ENCODE measurements around the gene GPC4. TPM values are rescaled to one million over a fixed set of nuclear protein-coding genes. Genes with fewer than 3 reads are reported as not detected.

The GPC4 gene
- total RNA-seq, 1 experiment from 2014 or later, result 26.2 TPM

DNA sequence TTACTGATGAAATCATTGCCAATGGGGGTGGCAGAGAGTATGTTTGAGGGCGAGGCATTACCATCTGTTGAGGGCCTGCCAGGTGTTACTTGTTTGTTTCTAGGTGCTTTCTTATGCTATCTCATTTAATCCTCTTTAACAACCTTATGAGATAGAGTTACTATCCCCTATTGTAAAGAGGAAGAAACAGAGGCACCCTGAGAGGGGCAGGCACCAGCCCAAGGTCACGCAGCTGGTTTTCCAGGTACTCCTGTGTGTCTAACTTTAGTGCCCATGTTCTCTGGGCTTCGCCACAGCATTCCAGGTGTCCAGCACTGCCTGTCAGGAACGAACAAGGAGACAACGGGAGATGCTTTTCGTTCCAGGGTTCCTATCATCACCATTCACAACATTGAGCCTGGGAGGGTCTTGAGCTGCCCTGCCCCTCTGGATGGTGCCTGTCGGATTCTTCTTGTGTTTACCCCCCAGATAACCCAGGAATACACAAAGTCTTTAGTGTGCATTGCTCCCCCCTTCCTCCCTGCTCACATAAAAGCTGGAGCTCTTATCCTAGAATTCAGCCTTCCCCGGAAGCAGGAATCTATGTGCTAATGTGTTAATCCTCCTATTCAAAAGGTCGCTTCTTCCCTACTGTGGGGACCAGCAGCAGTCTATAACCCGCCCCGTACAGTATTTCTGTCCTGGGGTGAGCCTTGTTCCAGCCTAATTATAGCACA, 24.9 kb upstream of the GPC4 start:
- TF ChIP-seq, protein P1, sequence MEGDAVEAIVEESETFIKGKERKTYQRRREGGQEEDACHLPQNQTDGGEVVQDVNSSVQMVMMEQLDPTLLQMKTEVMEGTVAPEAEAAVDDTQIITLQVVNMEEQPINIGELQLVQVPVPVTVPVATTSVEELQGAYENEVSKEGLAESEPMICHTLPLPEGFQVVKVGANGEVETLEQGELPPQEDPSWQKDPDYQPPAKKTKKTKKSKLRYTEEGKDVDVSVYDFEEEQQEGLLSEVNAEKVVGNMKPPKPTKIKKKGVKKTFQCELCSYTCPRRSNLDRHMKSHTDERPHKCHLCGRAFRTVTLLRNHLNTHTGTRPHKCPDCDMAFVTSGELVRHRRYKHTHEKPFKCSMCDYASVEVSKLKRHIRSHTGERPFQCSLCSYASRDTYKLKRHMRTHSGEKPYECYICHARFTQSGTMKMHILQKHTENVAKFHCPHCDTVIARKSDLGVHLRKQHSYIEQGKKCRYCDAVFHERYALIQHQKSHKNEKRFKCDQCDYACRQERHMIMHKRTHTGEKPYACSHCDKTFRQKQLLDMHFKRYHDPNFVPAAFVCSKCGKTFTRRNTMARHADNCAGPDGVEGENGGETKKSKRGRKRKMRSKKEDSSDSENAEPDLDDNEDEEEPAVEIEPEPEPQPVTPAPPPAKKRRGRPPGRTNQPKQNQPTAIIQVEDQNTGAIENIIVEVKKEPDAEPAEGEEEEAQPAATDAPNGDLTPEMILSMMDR (IDR thresholded peaks at IDR 0.05; ENCODE audit: unreplicated experiment), result no peak
- H3K9me3 Mint-ChIP-seq (ENCODE audit: low read depth, unreplicated experiment), result no peaks in the 10 kb centered on the region
- intact Hi-C loops (cut with micrococcal nuclease; ENCODE audit: unreplicated experiment), result no loop called here
- no peak overlapping the region for H3K4me3 Mint-ChIP-seq (ENCODE audit: low read depth, unreplicated experiment)
- peaks cover 2% of the 10 kb centered on the region for H3K36me3 Mint-ChIP-seq (ENCODE audit: insufficient read depth, unreplicated experiment)
- CTCF ChIA-PET, result no interaction called here
- no peak overlapping the region for H3K27ac Mint-ChIP-seq (ENCODE audit: unreplicated experiment)
- no TSS peak for BruUV-seq (replicated peaks)
- no peak for DNase-seq
- no peaks in the 10 kb centered on the region for H3K4me1 Mint-ChIP-seq (ENCODE audit: low read depth, unreplicated experiment)
- H3K27me3 Mint-ChIP-seq (ENCODE audit: unreplicated experiment), result no peaks in the 10 kb centered on the region

- H3K27ac Mint-ChIP-seq (ENCODE audit: unreplicated experiment), result no peak overlapping the region
Measured at GRCh38 chrX:133437766-133438165, 22.5 kb upstream of the GPC4 start.

DNA sequence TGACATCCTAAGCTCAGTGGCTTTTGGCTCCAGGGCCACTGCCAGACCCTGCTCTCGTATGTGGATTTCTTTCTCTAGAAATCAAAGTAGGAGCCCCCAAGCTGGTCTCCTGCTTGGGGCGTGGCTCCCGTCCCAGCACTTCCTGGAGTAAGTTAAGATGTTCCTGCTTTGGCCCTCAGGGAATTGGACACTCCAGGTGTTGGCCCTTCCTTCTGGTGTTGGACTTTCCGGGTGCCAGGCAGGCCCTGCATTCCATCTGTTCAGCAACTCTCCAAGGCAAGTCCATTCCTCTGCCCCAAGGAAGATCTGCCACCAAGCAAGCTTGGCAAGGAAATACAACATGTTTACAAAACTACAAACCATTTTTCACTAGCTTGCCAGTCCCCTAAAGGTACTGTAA, 22.1 kb upstream of the GPC4 start:
- CTCF ChIA-PET, result no interaction called here
- Mint-ChIP-seq H3K27ac (ENCODE audit: unreplicated experiment) (no peak overlapping the region), H3K9me3 (ENCODE audit: low read depth, unreplicated experiment) (no peaks in the 10 kb centered on the region), H3K4me3 (ENCODE audit: low read depth, unreplicated experiment) (no peak overlapping the region), H3K27me3 (ENCODE audit: unreplicated experiment) (no peaks in the 10 kb centered on the region), H3K4me1 (ENCODE audit: low read depth, unreplicated experiment) (no peaks in the 10 kb centered on the region), H3K36me3 (ENCODE audit: insufficient read depth, unreplicated experiment) (no peaks in the 10 kb centered on the region)
- DNase-seq, result no peak
- TF ChIP-seq, protein P1 (IDR thresholded peaks at IDR 0.05; ENCODE audit: unreplicated experiment), result no peak
- intact Hi-C loops (cut with micrococcal nuclease; ENCODE audit: unreplicated experiment), result no loop called here
- no TSS peak for BruUV-seq (replicated peaks)

More at GRCh38 chrX:133437766-133438165, 22.5 kb upstream of the GPC4 start:
- TF ChIP-seq, protein P1 (IDR thresholded peaks at IDR 0.05; ENCODE audit: unreplicated experiment), result no peak
- no TSS peak for BruUV-seq (replicated peaks)
- CTCF ChIA-PET, result no interaction called here
- H3K36me3 Mint-ChIP-seq (ENCODE audit: insufficient read depth, unreplicated experiment), result no peaks in the 10 kb centered on the region
- intact Hi-C loops (cut with micrococcal nuclease; ENCODE audit: unreplicated experiment), result no loop called here
- no peak overlapping the region for H3K4me3 Mint-ChIP-seq (ENCODE audit: low read depth, unreplicated experiment)
- no peaks in the 10 kb centered on the region for H3K4me1 Mint-ChIP-seq (ENCODE audit: low read depth, unreplicated experiment)
- no peaks in the 10 kb centered on the region for H3K27me3 Mint-ChIP-seq (ENCODE audit: unreplicated experiment)
- no peaks in the 10 kb centered on the region for H3K9me3 Mint-ChIP-seq (ENCODE audit: low read depth, unreplicated experiment)
- DNase-seq, result no peak

GRCh38 chrX:133435544-133436124, 20.3 kb upstream of the GPC4 start:
- H3K27ac Mint-ChIP-seq (ENCODE audit: unreplicated experiment), result no peak overlapping the region
- intact Hi-C loops (cut with micrococcal nuclease; ENCODE audit: unreplicated experiment), result no loop called here
- no peak overlapping the region for H3K4me3 Mint-ChIP-seq (ENCODE audit: low read depth, unreplicated experiment)
- TF ChIP-seq, protein P1 (IDR thresholded peaks at IDR 0.05; ENCODE audit: unreplicated experiment), result no peak
- no peaks in the 10 kb centered on the region for H3K9me3 Mint-ChIP-seq (ENCODE audit: low read depth, unreplicated experiment)
- CTCF ChIA-PET, result no interaction called here
- DNase-seq, result no peak
- no peaks in the 10 kb centered on the region for H3K4me1 Mint-ChIP-seq (ENCODE audit: low read depth, unreplicated experiment)
- no TSS peak for BruUV-seq (replicated peaks)
- no peaks in the 10 kb centered on the region for H3K27me3 Mint-ChIP-seq (ENCODE audit: unreplicated experiment)
- no peaks in the 10 kb centered on the region for H3K36me3 Mint-ChIP-seq (ENCODE audit: insufficient read depth, unreplicated experiment)

Measured in Calu3 (cell line).